ENCODE results near the gene BRSK2. TPM values are rescaled to one million over a fixed set of nuclear protein-coding genes. Genes with fewer than 3 reads are reported as not detected.

BRSK2 gene
- total RNA-seq, 2 donors from 2014 or later = 67.5 to 113 TPM

DNA sequence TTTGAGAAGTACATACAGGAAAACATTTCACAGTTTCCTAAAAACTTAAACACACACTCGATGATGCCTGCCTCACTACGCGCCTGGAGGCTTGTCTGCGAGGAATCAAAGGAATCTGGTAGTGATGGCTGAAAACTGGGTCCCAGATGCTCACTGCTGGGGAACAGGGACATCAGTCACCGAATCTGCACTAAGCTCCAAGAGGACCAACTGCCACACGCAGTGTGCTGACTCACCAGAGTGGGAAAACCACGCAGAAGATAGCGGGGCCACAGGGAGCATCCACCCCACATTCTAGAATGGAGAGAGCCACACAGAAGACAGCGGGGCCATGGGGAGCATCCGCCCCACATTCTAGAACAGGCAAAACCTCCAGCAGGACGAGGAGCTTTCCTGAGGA, 121.2 kb downstream of the BRSK2 start:
- DNase-seq = no peak

DNA sequence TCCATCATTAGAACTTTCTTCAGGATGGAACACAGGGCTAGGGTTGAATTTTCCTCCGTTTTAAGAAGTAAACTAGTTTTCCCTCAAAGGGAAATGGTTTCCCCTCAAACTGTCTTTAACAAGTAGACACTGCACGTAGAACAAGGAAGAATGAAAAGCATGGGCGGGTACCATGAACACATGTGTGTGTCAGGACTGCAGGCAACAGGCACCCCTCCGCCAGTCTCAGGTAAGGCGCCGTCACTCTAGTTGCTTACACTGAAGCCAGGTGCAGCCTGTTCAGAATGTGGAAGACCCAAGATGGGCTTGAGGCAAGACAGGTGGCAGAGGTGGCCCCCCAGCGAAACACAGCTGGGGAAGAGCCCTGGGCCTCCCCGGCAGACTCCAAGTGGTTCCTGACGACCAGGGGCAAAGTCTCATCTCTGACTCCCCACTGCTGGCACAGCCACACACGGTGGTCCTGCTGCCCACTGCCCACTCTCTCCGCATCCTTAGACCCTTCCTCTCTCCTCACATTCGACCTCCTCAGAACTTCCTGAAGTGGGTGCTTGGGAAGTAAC, 122.3 kb downstream of the BRSK2 start:
- H3K4me3 ChIP-seq = no peak overlapping the region
- ATAC-seq (no peak), DNase-seq (no peak)
- WGBS, 2 donors = 81 to 89% methylated on average over 12 of the region's 12 CpGs
- H3K27me3 ChIP-seq = no peaks in the 10 kb centered on the region
- intact Hi-C loops (cut with DNase I) = loop anchor here (10.0 kb wide), 1 partner anchor 397 kb away; no protein-coding TSS in a partner anchor
- TF ChIP-seq POLR2A (IDR thresholded peaks at IDR 0.05) = no peak
- TF ChIP-seq CTCF (IDR thresholded peaks at IDR 0.05) = no peak
- no peak overlapping the region for H3K27ac ChIP-seq
- peaks cover 15% of the 10 kb centered on the region for H3K4me1 ChIP-seq
- no peaks in the 10 kb centered on the region for H3K36me3 ChIP-seq (replicated peaks in 1 of 2; ENCODE audit: insufficient read depth in 1 of 2, low read depth in 2 of 2)
- H3K9me3 ChIP-seq = no peaks in the 10 kb centered on the region

More for the DNA sequence above, 121.2 kb downstream of the BRSK2 start:
- Histone ChIP-seq H3K27me3 (no peaks in the 10 kb centered on the region), H3K4me3 (no peak overlapping the region), H3K36me3 (replicated peaks in 1 of 2; ENCODE audit: insufficient read depth in 1 of 2, low read depth in 2 of 2) (no peaks in the 10 kb centered on the region), H3K27ac (no peak overlapping the region), H3K9me3 (no peaks in the 10 kb centered on the region), H3K4me1 (peaks cover 14% of the 10 kb centered on the region)
- 81 to 83% methylated on average over 11 of the region's 11 CpGs for WGBS, 2 donors
- no peak for TF ChIP-seq POLR2A (IDR thresholded peaks at IDR 0.05)
- TF ChIP-seq CTCF (IDR thresholded peaks at IDR 0.05) = no peak
- intact Hi-C loops (cut with DNase I) = loop anchor here (10.0 kb wide), 1 partner anchor 396 kb away; no protein-coding TSS in a partner anchor
- no peak for ATAC-seq

Other genes starting within 250 kb of the BRSK2 start
- 1 to 10 TPM in 1 of 2 donors, under 1 TPM in 1; under 0.01 to 1.8 TPM for gene MUC5AC, start 232.0 kb upstream of the BRSK2 start, total RNA-seq
- gene MUC5B, start 166.9 kb upstream of the BRSK2 start, total RNA-seq = 10 to 100 TPM in 1 of 2 donors, 1 to 10 TPM in 1; 4.6 to 11.4 TPM
- gene TOLLIP, start 80.3 kb upstream of the BRSK2 start, total RNA-seq = 10 to 100 TPM; 51.1 to 63.9 TPM
- 10 to 100 TPM; 11.4 to 31.3 TPM for gene MOB2, start 96.8 kb downstream of the BRSK2 start, total RNA-seq
- 10 to 100 TPM in 1 of 2 donors, 1 to 10 TPM in 1; 7.0 to 19.1 TPM for gene DUSP8, start 182.3 kb downstream of the BRSK2 start, total RNA-seq
- gene KRTAP5-1, start 195.3 kb downstream of the BRSK2 start, total RNA-seq = not detected
- gene KRTAP5-2, start 208.4 kb downstream of the BRSK2 start, total RNA-seq = not detected
- gene KRTAP5-3, start 218.5 kb downstream of the BRSK2 start, total RNA-seq = not detected
- gene KRTAP5-4, start 232.2 kb downstream of the BRSK2 start, total RNA-seq = not detected
- gene KRTAP5-5, start 239.8 kb downstream of the BRSK2 start, total RNA-seq = not detected